Measurements from ENCODE around the gene DHX40.
"Not testable (repeated sequence)": the region's sequence is repeated elsewhere in the genome, so short reads cannot be mapped to it uniquely, and the experiment has no call there.

The DHX40 gene, protein sequence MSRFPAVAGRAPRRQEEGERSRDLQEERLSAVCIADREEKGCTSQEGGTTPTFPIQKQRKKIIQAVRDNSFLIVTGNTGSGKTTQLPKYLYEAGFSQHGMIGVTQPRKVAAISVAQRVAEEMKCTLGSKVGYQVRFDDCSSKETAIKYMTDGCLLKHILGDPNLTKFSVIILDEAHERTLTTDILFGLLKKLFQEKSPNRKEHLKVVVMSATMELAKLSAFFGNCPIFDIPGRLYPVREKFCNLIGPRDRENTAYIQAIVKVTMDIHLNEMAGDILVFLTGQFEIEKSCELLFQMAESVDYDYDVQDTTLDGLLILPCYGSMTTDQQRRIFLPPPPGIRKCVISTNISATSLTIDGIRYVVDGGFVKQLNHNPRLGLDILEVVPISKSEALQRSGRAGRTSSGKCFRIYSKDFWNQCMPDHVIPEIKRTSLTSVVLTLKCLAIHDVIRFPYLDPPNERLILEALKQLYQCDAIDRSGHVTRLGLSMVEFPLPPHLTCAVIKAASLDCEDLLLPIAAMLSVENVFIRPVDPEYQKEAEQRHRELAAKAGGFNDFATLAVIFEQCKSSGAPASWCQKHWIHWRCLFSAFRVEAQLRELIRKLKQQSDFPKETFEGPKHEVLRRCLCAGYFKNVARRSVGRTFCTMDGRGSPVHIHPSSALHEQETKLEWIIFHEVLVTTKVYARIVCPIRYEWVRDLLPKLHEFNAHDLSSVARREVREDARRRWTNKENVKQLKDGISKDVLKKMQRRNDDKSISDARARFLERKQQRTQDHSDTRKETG

DNA sequence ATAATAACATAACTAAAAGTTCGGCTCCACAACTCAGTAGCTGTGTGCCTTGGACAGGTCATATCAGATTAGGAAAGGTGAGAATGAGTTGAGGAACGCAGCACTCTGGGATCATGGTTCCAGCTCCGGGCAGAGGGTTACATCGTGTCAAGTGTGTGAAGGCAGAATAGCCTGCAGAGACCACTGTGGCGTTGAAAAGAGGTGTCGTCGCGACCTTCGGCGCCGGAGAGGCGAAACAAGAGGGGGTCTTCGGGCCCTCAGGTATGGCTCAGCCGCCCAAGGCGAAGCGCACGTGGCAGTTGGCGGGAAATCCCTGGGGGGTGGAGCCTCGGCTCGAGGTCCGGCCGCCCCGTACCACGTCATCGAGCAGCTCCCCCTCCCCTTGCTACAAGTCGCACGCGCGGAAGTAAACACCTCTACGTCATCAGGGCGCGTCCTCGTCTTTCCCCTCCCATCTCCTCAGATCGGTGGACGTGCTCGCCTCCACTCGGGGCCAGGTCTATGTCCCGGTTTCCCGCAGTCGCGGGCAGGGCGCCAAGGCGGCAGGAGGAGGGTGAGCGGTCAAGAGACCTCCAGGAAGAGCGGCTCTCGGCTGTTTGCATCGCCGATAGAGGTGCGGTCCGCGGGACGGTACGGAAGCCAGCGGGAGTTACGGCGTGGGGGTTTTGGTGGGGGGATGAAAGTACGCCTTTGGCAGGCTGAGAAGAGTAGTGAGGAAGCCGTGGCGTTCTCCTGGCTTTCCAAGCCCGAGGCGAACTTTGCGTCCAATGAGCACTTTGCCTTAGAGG is at the start of gene DHX40:
Gene DHX40 (plus strand): TSS at position 440 of the 788 bp plus-strand sequence. CDS start 62 bp downstream, at position 502.
- DNase-seq = peak; percentile 93

GRCh38 chr17:59516451-59516850 is 49.0 kb upstream of the DHX40 start:
- DNase-seq = no peak

DNA sequence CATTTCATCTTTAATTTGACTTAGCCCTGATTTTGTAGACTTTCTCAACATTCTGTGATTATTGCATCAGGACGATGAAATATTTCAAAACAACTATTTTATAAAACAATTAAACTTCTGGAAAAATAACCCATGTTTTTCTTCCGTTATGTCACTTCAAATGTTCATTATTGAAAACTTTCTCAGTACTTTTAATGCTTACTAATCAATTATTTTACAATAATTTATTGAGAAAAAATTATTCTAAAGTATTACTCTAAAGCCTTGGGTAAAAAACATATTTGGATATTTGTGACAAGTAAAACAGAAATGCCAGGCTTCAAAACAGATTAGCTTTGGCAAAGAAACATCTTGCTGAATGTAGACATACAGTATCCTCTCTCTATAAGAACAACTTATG is 46.3 kb upstream of the DHX40 start:
- DNase-seq = no peak

GRCh38 chr17:59520251-59520650 is 45.2 kb upstream of the DHX40 start:
- no peak for DNase-seq

- DNase-seq = peak; percentile 73
Observed at GRCh38 chr17:59521465-59522126, 43.8 kb upstream of the DHX40 start.

DNA sequence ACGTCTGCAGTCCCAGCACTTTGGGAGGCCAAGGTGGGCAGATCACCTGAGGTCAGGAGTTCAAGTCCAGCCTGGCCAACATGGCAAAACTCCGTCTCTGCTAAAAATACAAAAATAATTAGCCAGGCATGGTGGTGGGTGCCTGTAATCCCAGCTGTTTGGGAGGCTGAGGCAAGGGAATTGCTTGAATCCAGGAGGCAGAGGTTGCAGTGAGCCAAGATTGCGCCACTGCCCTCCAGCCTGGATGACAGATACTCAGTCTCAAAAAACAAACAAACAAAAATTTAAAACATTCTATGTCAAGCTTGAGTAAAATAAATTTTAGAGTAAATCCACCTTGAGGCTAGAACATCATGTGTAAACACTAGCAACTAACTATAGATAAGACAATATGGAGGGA is 40.5 kb upstream of the DHX40 start:
- not testable (repeated sequence) for DNase-seq

DNA sequence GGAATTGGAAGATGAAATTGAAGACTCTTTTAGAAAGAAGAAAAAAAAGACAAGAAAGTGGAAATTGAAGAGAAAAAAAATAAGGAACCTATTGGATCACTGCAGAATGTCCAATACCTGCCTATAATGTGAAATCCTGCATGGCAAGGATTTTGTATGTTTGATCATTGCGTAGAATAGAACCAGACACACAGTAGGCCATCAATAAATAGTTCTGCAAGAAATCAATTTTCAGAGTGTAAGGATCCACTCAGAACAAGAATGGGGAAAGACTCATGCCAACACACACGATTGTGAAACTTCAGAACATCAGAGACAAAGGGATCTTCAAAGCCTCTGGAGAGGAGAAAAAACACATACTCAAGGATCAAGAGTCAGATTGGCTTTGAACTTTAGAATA is 39.7 kb upstream of the DHX40 start:
- no peak for DNase-seq

- no peak for DNase-seq
Observed at GRCh38 chr17:59526451-59526850, 39.0 kb upstream of the DHX40 start.

GRCh38 chr17:59527325-59527917 is 38.0 kb upstream of the DHX40 start:
- no peak for DNase-seq

GRCh38 chr17:59527931-59528330 is 37.5 kb upstream of the DHX40 start:
- no peak for DNase-seq

- DNase-seq = no peak
Observed at GRCh38 chr17:59530531-59530930, 34.9 kb upstream of the DHX40 start.

GRCh38 chr17:59533694-59534093 is 31.7 kb upstream of the DHX40 start:
- DNase-seq = no peak

- DNase-seq = no peak
Observed at GRCh38 chr17:59534583-59534982, 30.8 kb upstream of the DHX40 start.

GRCh38 chr17:59538195-59538909 is 27.1 kb upstream of the DHX40 start:
- DNase-seq = no peak

DNA sequence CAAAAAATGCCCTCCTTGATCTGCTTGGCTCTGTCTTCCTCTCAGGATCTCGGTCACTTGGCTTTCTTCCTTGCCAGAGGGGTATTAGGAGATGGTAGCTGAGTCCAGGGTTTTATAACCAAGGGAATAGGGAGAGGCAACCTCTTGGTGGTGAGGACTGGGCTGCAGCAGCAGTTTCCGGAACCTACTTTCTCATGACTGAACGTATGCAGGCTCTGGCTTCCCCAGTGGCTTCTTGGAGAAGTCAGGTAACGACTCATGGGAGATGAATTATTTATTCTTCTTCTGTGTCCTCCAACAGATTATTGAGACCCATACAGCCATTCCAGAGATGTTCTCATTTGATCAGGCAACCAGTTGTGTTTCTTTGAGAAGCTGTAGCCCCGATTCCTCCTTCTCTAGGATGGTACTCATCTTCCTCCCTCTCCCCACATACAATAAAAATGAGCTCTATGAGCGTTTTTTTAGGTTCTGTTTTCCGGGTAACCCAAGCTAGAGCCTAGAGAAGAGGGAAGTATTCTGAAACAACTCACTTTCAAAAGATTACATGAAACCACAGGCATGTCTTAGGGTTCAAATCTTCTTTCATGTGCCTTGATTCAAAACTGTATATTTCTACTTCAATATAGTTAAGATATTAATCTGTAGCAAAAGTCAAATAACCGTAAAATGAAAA is 22.3 kb upstream of the DHX40 start:
- DNase-seq = no peak

GRCh38 chr17:59545942-59546341 is 19.5 kb upstream of the DHX40 start:
- no peak for DNase-seq

- no peak for DNase-seq
Observed at GRCh38 chr17:59547131-59547915, 18.1 kb upstream of the DHX40 start.

- not testable (repeated sequence) for DNase-seq
Observed at GRCh38 chr17:59548985-59549384, 16.4 kb upstream of the DHX40 start.

- DNase-seq = no peak
Observed at GRCh38 chr17:59550703-59551102, 14.7 kb upstream of the DHX40 start.

GRCh38 chr17:59558039-59558438 is 7.4 kb upstream of the DHX40 start:
- DNase-seq = no peak
